Measurements from ENCODE around the gene KLK13.
A peak's percentile ranks its signal among the peaks of the same experiment; 100 is the strongest.

The KLK13 gene

GRCh38 chr19:51020988-51021651 lies 43.8 kb downstream of the KLK13 start:
- DNase-seq (ENCODE audit: low read depth), result no peak
- H3K4me3 ChIP-seq (ENCODE audit: control insufficient read depth, low read depth, low read length), result no peak overlapping the region
- TF ChIP-seq CTCF (IDR thresholded peaks at IDR 0.05; ENCODE audit: control insufficient read depth, insufficient read depth, low read depth, low read length, missing control alignments), result peak; percentile 62

GRCh38 chr19:51019544-51019925 lies 45.4 kb downstream of the KLK13 start, which contains the start of gene KLK10:
KLK10 (minus strand) TSS chr19:51019709; CDS start chr19:51019130, 579 bp downstream.
- no peak for TF ChIP-seq CTCF (IDR thresholded peaks at IDR 0.05; ENCODE audit: control insufficient read depth, insufficient read depth, low read depth, low read length, missing control alignments)
- no peak within 1 kb of the TSS; the same call in 1 of the 2 replicates for H3K4me3 ChIP-seq (ENCODE audit: control insufficient read depth, low read depth, low read length)
- DNase-seq (ENCODE audit: low read depth), result no peak

- DNase-seq (ENCODE audit: low read depth), result no peak
- TF ChIP-seq CTCF (IDR thresholded peaks at IDR 0.05; ENCODE audit: control insufficient read depth, insufficient read depth, low read depth, low read length, missing control alignments), result no peak
- no peak overlapping the region; the same call in 1 of the 2 replicates for H3K4me3 ChIP-seq (ENCODE audit: control insufficient read depth, low read depth, low read length)
Observed at GRCh38 chr19:51018745-51019543, 45.9 kb downstream of the KLK13 start.

- peak overlapping the region; percentile 23 for H3K4me3 ChIP-seq (ENCODE audit: control insufficient read depth, low read depth, low read length)
- no peak for DNase-seq (ENCODE audit: low read depth)
- TF ChIP-seq CTCF (IDR thresholded peaks at IDR 0.05; ENCODE audit: control insufficient read depth, insufficient read depth, low read depth, low read length, missing control alignments), result peak; percentile 84
Observed at GRCh38 chr19:51016798-51017683, 47.9 kb downstream of the KLK13 start.

- DNase-seq (ENCODE audit: low read depth), result no peak
- TF ChIP-seq CTCF (IDR thresholded peaks at IDR 0.05; ENCODE audit: control insufficient read depth, insufficient read depth, low read depth, low read length, missing control alignments), result no peak
Observed at GRCh38 chr19:51015691-51016267, 49.1 kb downstream of the KLK13 start.

GRCh38 chr19:51014242-51014641 lies 50.6 kb downstream of the KLK13 start:
- no peak for DNase-seq (ENCODE audit: low read depth)
- no peak overlapping the region for H3K4me3 ChIP-seq (ENCODE audit: control insufficient read depth, low read depth, low read length)
- no peak for TF ChIP-seq CTCF (IDR thresholded peaks at IDR 0.05; ENCODE audit: control insufficient read depth, insufficient read depth, low read depth, low read length, missing control alignments)

More at GRCh38 chr19:51015691-51016267, 49.1 kb downstream of the KLK13 start:
- H3K4me3 ChIP-seq (ENCODE audit: control insufficient read depth, low read depth, low read length), result no peak overlapping the region
